ENCODE measurements around the gene DXO.
"Not testable (repeated sequence)": the region's sequence is repeated elsewhere in the genome, so short reads cannot be mapped to it uniquely, and the experiment has no call there.

DXO gene

GRCh38 chr6:31971993-31972708 lies at the start of gene DXO:
Gene DXO, minus strand, starts transcription at chr6:31972138. Its CDS starts 463 bp downstream, at chr6:31971675.
- DNase-seq, result peak; percentile 99
- TF ChIP-seq GATA1 (IDR thresholded peaks at IDR 0.05; ENCODE audit: low read depth, low read length) (no peak), POLR2A (IDR thresholded peaks at IDR 0.05; ENCODE audit: low read length) (peak; percentile 61)

- DNase-seq, result not testable (repeated sequence)
Observed at GRCh38 chr6:32014547-32014946, 42.6 kb upstream of the DXO start, which contains the start of gene C4B. Gene C4B, plus strand, starts transcription at chr6:32014795. Its CDS starts 51 bp downstream, at chr6:32014846.

- DNase-seq, result not testable (repeated sequence)
Observed at GRCh38 chr6:32013738-32014137, 41.8 kb upstream of the DXO start.

GRCh38 chr6:32012941-32013617 lies 41.1 kb upstream of the DXO start:
- peak; percentile 55 to 70 for DNase-seq

- DNase-seq, result not testable (repeated sequence)
Observed at GRCh38 chr6:32010856-32011530, 39.1 kb upstream of the DXO start.

GRCh38 chr6:32009537-32009936 lies 37.6 kb upstream of the DXO start:
- DNase-seq, result not testable (repeated sequence)

- not testable (repeated sequence) for DNase-seq
Observed at GRCh38 chr6:32008616-32009015, 36.7 kb upstream of the DXO start.

GRCh38 chr6:32008037-32008436 lies 36.1 kb upstream of the DXO start:
- not testable (repeated sequence) for DNase-seq

- DNase-seq, result not testable (repeated sequence)
Observed at GRCh38 chr6:32007086-32007485, 35.1 kb upstream of the DXO start.

GRCh38 chr6:32005991-32006529 lies 34.1 kb upstream of the DXO start:
- DNase-seq, result not testable (repeated sequence)

- not testable (repeated sequence) for DNase-seq
Observed at GRCh38 chr6:32005538-32005880, 33.6 kb upstream of the DXO start.

- DNase-seq, result not testable (repeated sequence)
Observed at GRCh38 chr6:32004864-32005537, 33.1 kb upstream of the DXO start.

GRCh38 chr6:32004393-32004792 lies 32.5 kb upstream of the DXO start:
- DNase-seq, result not testable (repeated sequence)

GRCh38 chr6:32003301-32003700 lies 31.4 kb upstream of the DXO start:
- not testable (repeated sequence) for DNase-seq

- not testable (repeated sequence) for DNase-seq
Observed at GRCh38 chr6:32002546-32003268, 30.8 kb upstream of the DXO start.

GRCh38 chr6:31996385-31996784 lies 24.4 kb upstream of the DXO start:
- not testable (repeated sequence) for DNase-seq

- not testable (repeated sequence) for DNase-seq
Observed at GRCh38 chr6:31994421-31994820, 22.5 kb upstream of the DXO start.

- DNase-seq, result not testable (repeated sequence)
Observed at GRCh38 chr6:31989363-31989762, 17.4 kb upstream of the DXO start.

- DNase-seq, result not testable (repeated sequence)
Observed at GRCh38 chr6:31981744-31982143, 9.8 kb upstream of the DXO start, which contains the start of gene C4A. Gene C4A, plus strand, starts transcription at chr6:31982057. Its CDS starts 51 bp downstream, at chr6:31982108.

- not testable (repeated sequence) for DNase-seq
Observed at GRCh38 chr6:31980998-31981397, 9.1 kb upstream of the DXO start.

All from erythroblast (primary cell).